KMS-11 (cell line): Measurements from ENCODE around the gene GPR17.

Experiments used
- H2AFZ ChIP-seq: fragments of 200-600 bp; sonication (generic); 2 replicates; pipeline ENCODE4 v1.6.1; 2016; ENCODE audit warnings: antibody characterized with exemption, mixed run types, low read depth
- H3K27ac ChIP-seq: fragments of 200-600 bp; sonication (generic); 2 replicates; pipeline ENCODE4 v1.6.1; 2016; ENCODE audit warnings: mild to moderate bottlenecking, mixed run types
- H3K27me3 ChIP-seq: fragments of 200-600 bp; sonication (generic); 2 replicates; pipeline ENCODE4 v1.6.1; 2017; ENCODE audit warnings: mild to moderate bottlenecking, low read depth, mixed run types, moderate library complexity; ENCODE audit not compliant: insufficient read depth
- H3K36me3 ChIP-seq: fragments of 200-600 bp; sonication (generic); 2 replicates; pipeline ENCODE4 v1.6.1; 2017; ENCODE audit warnings: mild to moderate bottlenecking, mixed run types; ENCODE audit not compliant: insufficient read depth
- H3K4me1 ChIP-seq: fragments of 200-600 bp; sonication (generic); 2 replicates; pipeline ENCODE4 v1.6.1; 2016; ENCODE audit warnings: mild to moderate bottlenecking, low read depth, mixed run types; ENCODE audit not compliant: poor library complexity, severe bottlenecking
- H3K4me2 ChIP-seq: fragments of 200-600 bp; sonication (generic); 2 replicates; pipeline ENCODE4 v1.7.0; 2016; ENCODE audit warnings: mild to moderate bottlenecking, mixed run types
- H3K4me3 ChIP-seq: fragments of 200-600 bp; sonication (generic); IDR thresholded peaks from 2 replicates; pipeline ENCODE4 v1.6.1; 2017; ENCODE audit warnings: low read depth, low read length, mixed read lengths; ENCODE audit not compliant: insufficient read depth
- H3K79me2 ChIP-seq: fragments of 200-600 bp; sonication (generic); 2 replicates; pipeline ENCODE4 v1.6.1; 2016; ENCODE audit warnings: low read depth, mixed run types; ENCODE audit not compliant: insufficient read depth
- H3K9ac ChIP-seq: fragments of 200-600 bp; sonication (generic); 2 replicates; pipeline ENCODE4 v1.6.1; 2016; ENCODE audit warnings: mild to moderate bottlenecking, mixed run types
- H4K20me1 ChIP-seq: fragments of 200-600 bp; sonication (generic); 2 replicates; pipeline ENCODE4 v1.6.1; 2016; ENCODE audit warnings: mild to moderate bottlenecking, mixed run types; ENCODE audit not compliant: insufficient read depth
- CTCF ChIP-seq: fragments of 200-600 bp; sonication (generic); conservative IDR thresholded peaks from 2 replicates; pipeline ENCODE4 v1.6.1; 2017; ENCODE audit warnings: low read depth, mild to moderate bottlenecking, antibody characterized with exemption, low read length, moderate library complexity, mixed read lengths

GPR17 gene

GRCh38 chr2:127655209-127656073 lies 9.5 kb downstream of the GPR17 start:
- H3K4me1 ChIP-seq = no peaks in the 10 kb centered on the region
- H4K20me1 ChIP-seq = no peaks in the 10 kb centered on the region
- H3K4me3 ChIP-seq = no peak overlapping the region
- H3K9ac ChIP-seq = no peak overlapping the region
- no peak for TF ChIP-seq CTCF
- H3K27me3 ChIP-seq = no peaks in the 10 kb centered on the region
- H3K36me3 ChIP-seq = no peaks in the 10 kb centered on the region
- H3K4me2 ChIP-seq = no peak overlapping the region
- no peaks in the 10 kb centered on the region for H3K79me2 ChIP-seq
- H3K27ac ChIP-seq = no peak overlapping the region
- no peak overlapping the region for H2AFZ ChIP-seq

- Histone ChIP-seq H3K27me3 (no peaks in the 10 kb centered on the region), H2AFZ (no peak overlapping the region), H3K79me2 (no peaks in the 10 kb centered on the region), H3K4me1 (no peaks in the 10 kb centered on the region), H4K20me1 (no peaks in the 10 kb centered on the region), H3K9ac (no peak overlapping the region), H3K4me2 (no peak overlapping the region), H3K36me3 (no peaks in the 10 kb centered on the region), H3K27ac (no peak overlapping the region), H3K4me3 (no peak overlapping the region)
- no peak for TF ChIP-seq CTCF
Measured at GRCh38 chr2:127656569-127657231, 10.7 kb downstream of the GPR17 start.

DNA sequence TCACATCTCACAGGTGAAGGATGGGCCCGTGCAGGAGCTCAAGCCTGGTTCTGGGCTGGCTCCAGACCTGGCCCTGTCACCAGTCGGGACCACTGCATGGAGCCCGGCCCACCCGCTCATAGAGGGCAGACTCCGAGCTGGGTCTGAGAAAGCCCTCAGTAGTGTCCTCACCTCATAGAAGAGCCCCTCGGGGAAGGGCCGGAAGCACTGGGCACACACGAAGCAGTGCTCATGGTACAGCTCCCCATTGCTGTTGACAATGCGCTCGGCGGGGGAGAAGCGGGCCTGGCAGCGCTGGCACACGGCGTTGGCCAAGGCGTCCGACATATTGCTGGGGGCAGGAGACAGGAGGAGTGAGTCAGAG lies 11.3 kb downstream of the GPR17 start:
- Histone ChIP-seq H3K79me2 (no peaks in the 10 kb centered on the region), H3K27me3 (no peaks in the 10 kb centered on the region), H2AFZ (no peak overlapping the region), H3K9ac (no peak overlapping the region), H3K27ac (no peak overlapping the region), H3K4me3 (no peak overlapping the region), H3K4me2 (no peak overlapping the region), H3K36me3 (no peaks in the 10 kb centered on the region), H3K4me1 (no peaks in the 10 kb centered on the region), H4K20me1 (no peaks in the 10 kb centered on the region)
- TF ChIP-seq CTCF = no peak

DNA sequence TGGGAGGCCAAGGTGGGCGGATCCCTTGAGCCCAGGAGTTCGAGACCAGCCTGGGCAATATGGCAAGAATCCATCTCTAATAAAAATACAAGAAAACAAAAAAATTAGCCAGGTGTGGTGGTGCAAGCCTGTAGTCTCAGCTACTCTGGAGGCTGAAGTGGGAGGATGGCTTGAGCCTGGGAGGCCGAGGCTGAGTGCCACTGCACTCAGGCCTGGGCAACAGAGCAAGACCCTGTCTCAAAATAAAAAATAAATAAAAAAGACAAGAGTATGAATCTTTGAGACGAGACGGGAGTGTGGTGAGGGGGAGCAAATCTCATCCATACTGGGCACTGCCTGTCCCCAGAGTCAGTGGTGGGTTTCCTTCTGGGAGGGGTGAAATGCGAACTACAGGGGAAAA lies 12.2 kb downstream of the GPR17 start:
- Histone ChIP-seq H3K4me3 (no peak overlapping the region), H3K4me2 (no peak overlapping the region), H3K79me2 (no peaks in the 10 kb centered on the region)

More for the DNA sequence above, 12.2 kb downstream of the GPR17 start:
- no peaks in the 10 kb centered on the region for H4K20me1 ChIP-seq
- TF ChIP-seq CTCF = no peak
- H3K36me3 ChIP-seq = no peaks in the 10 kb centered on the region
- H3K4me1 ChIP-seq = no peaks in the 10 kb centered on the region
- H3K27ac ChIP-seq = no peak overlapping the region
- H2AFZ ChIP-seq = no peak overlapping the region
- no peaks in the 10 kb centered on the region for H3K27me3 ChIP-seq
- H3K9ac ChIP-seq = no peak overlapping the region
